HCT116 (cell line): ENCODE measurements around the gene DAPK1. TPM values are rescaled to one million over a fixed set of nuclear protein-coding genes. Genes with fewer than 3 reads are reported as not detected.

Source experiments
- ATAC-seq: fragments of 200-7000 bp; cut with Tn5 transposase; 2 replicates; pipeline ENCODE4 v1.9.1; 2020; ENCODE audit warnings: mild to moderate bottlenecking, moderate library complexity
- BruUV-seq: library from RNA; stranded (reverse); fragments of 400-500 nt; replicated peaks from 2 replicates; lab custom pipeline; 2021; lab: Mats Ljungman, UMichigan
- CTCF ChIA-PET: fragments of 300-600 bp; sonication (Branson Sonifier 250); formaldehyde crosslinking; loops from one replicate; lab custom pipeline; 2021; ENCODE audit warnings: antibody characterized with exemption; lab: Charles Lee
- POLR2A ChIA-PET: fragments of 300-600, 350-600 bp; sonication (Branson Sonifier 250); formaldehyde crosslinking; loops from one replicate; lab custom pipeline; 2021; ENCODE audit warnings: antibody characterized with exemption; lab: Charles Lee
- RAD21 ChIA-PET, 2 experiments: fragments of 300-600 bp; sonication (Branson Sonifier 250); formaldehyde crosslinking; loops; one replicate each; lab custom pipeline; 2023; ENCODE audit warnings: low total read pairs in 2 of 2; ENCODE audit not compliant: uncharacterized antibody in 2 of 2, unreplicated experiment in 2 of 2, low non-redundant PET in 1 of 2; lab: Charles Lee
- DNase-seq: peaks from one replicate; pipeline ENCODE4 v3.0.0-alpha.2; 2010; ENCODE audit warnings: low read depth, low spot score
- H2AFZ ChIP-seq: fragments of 200-600 bp; shearing (Covaris generic), sonication (generic); 2 replicates; pipeline ENCODE4 v1.6.1; 2017; ENCODE audit warnings: low read depth, mixed run types, mixed read lengths, antibody characterized with exemption, low read length; ENCODE audit not compliant: poor library complexity, severe bottlenecking
- H3K27ac ChIP-seq: 2 replicates; pipeline ENCODE4 v1.5.1; 2012; ENCODE audit warnings: low read depth, low read length
- H3K27me3 ChIP-seq: fragments of 200-600 bp; sonication (generic); 2 replicates; pipeline ENCODE4 v1.6.1; 2016; ENCODE audit warnings: mixed run types, low read length, mixed read lengths; ENCODE audit not compliant: insufficient read depth
- H3K36me3 ChIP-seq, 2 experiments: fragments of 200-500 bp in 1 of 2; fragments of 200-600 bp in 1 of 2; sonication (Bioruptor generic) in 1 of 2; sonication (generic) in 1 of 2; 2 replicates each; pipeline versions ENCODE4 v1.5.1 to v1.6.1; 2014 to 2016; ENCODE audit warnings: low read length in 2 of 2, inconsistent platforms in 1 of 2, mixed read lengths in 1 of 2, mixed run types in 1 of 2; ENCODE audit not compliant: insufficient read depth in 2 of 2, control insufficient read depth in 1 of 2
- H3K4me1 ChIP-seq, 2 experiments: fragments of 200-600 bp in 1 of 2; sonication (generic) in 1 of 2; 2 replicates each; pipeline versions ENCODE4 v1.5.1 to v1.6.1; 2012 to 2017; ENCODE audit warnings: low read length in 2 of 2, inconsistent platforms in 1 of 2, mild to moderate bottlenecking in 1 of 2, mixed read lengths in 1 of 2, mixed run types in 1 of 2, moderate library complexity in 1 of 2; ENCODE audit not compliant: insufficient read depth in 2 of 2, control insufficient read depth in 1 of 2
- H3K4me2 ChIP-seq: fragments of 200-600 bp; sonication (generic); 2 replicates; pipeline ENCODE4 v1.6.1; 2017; ENCODE audit warnings: mixed run types, low read length, mixed read lengths
- H3K4me3 ChIP-seq, 2 experiments: fragments of 200-600 bp in 1 of 2; sonication (generic) in 1 of 2; replicated peaks in 1 of 2; 2 replicates each; pipeline ENCODE4 v1.5.1; 2011 to 2016; ENCODE audit warnings: low read length in 2 of 2, control low read depth in 1 of 2, low read depth in 1 of 2, mild to moderate bottlenecking in 1 of 2, mixed read lengths in 1 of 2, mixed run types in 1 of 2
- H3K79me2 ChIP-seq: fragments of 200-600 bp; sonication (generic); 2 replicates; pipeline ENCODE4 v1.6.1; 2017; ENCODE audit warnings: mild to moderate bottlenecking, mixed run types, low read length, moderate library complexity, mixed read lengths; ENCODE audit not compliant: insufficient read depth
- H3K9ac ChIP-seq: fragments of 200-600 bp; sonication (generic); 2 replicates; pipeline ENCODE4 v1.6.1; 2016; ENCODE audit warnings: low read length, mixed read lengths
- H3K9me2 ChIP-seq: fragments of 200-600 bp; sonication (generic), shearing (Covaris generic); 2 replicates; pipeline ENCODE4 v1.6.1; 2017; ENCODE audit warnings: mixed run types, mild to moderate bottlenecking, moderate library complexity; ENCODE audit not compliant: insufficient read depth
- H3K9me3 ChIP-seq, 2 experiments: fragments of 200-500 bp in 1 of 2; fragments of 200-600 bp in 1 of 2; sonication (Bioruptor generic) in 1 of 2; sonication (generic) in 1 of 2; 2 replicates each; pipeline ENCODE4 v1.6.1; 2014 to 2017; ENCODE audit warnings: low read length in 2 of 2, mixed read lengths in 2 of 2, inconsistent platforms in 1 of 2, low read depth in 1 of 2, mild to moderate bottlenecking in 1 of 2, mixed run types in 1 of 2, moderate library complexity in 1 of 2; ENCODE audit not compliant: control insufficient read depth in 1 of 2, insufficient read depth in 1 of 2
- H4K20me1 ChIP-seq: fragments of 200-600 bp; sonication (generic), shearing (Covaris generic); 2 replicates; pipeline ENCODE4 v1.6.1; 2017; ENCODE audit warnings: mixed run types, mild to moderate bottlenecking, moderate library complexity; ENCODE audit not compliant: insufficient read depth
- ATF3 ChIP-seq: IDR thresholded peaks from 2 replicates; pipeline ENCODE4 v1.6.1; 2012
- CBX3 ChIP-seq: IDR thresholded peaks from 2 replicates; pipeline ENCODE4 v1.6.1; 2012; ENCODE audit warnings: low read depth
- CEBPB ChIP-seq: IDR thresholded peaks from 2 replicates; pipeline ENCODE4 v1.6.1; 2012; ENCODE audit warnings: low read depth
- CTCF ChIP-seq, 3 experiments: fragments of 200-600 bp in 1 of 3; sonication (generic) in 1 of 3; IDR thresholded peaks in 2 of 3; conservative IDR thresholded peaks in 1 of 3; 2 replicates each; pipeline ENCODE4 v1.5.1; 2012 to 2017; ENCODE audit warnings: low read depth in 2 of 3, low read length in 2 of 3, antibody characterized with exemption in 1 of 3, borderline replicate concordance in 1 of 3, control low read depth in 1 of 3, mild to moderate bottlenecking in 1 of 3, mixed read lengths in 1 of 3, mixed run types in 1 of 3, moderate library complexity in 1 of 3; ENCODE audit not compliant: insufficient read depth in 1 of 3
- ELF1 ChIP-seq: IDR thresholded peaks from 2 replicates; pipeline ENCODE4 v1.6.1; 2012; ENCODE audit warnings: low read depth, borderline replicate concordance
- EZH2 ChIP-seq: fragments of 200-600 bp; sonication (generic); IDR thresholded peaks from 2 replicates; pipeline ENCODE4 v1.6.1; 2017; ENCODE audit warnings: antibody characterized with exemption, mixed run types
- EZH2phosphoT487 ChIP-seq: fragments of 200-600 bp; IDR thresholded peaks from 2 replicates; pipeline ENCODE4 v1.6.1; 2018; ENCODE audit warnings: antibody characterized with exemption, borderline replicate concordance
- FOSL1 ChIP-seq: IDR thresholded peaks from 2 replicates; pipeline ENCODE4 v1.6.1; 2012; ENCODE audit warnings: low read depth
- JUND ChIP-seq: IDR thresholded peaks from 2 replicates; pipeline ENCODE4 v1.6.1; 2012
- POLR2A ChIP-seq: IDR thresholded peaks from 2 replicates; pipeline ENCODE4 v1.7.0; 2011; ENCODE audit warnings: borderline replicate concordance; ENCODE audit not compliant: insufficient read depth, insufficient read length; ENCODE audit errors: extremely low read depth
- RAD21 ChIP-seq: IDR thresholded peaks from 2 replicates; pipeline ENCODE4 v1.6.1; 2012; ENCODE audit warnings: low read depth, mild to moderate bottlenecking
- REST ChIP-seq: IDR thresholded peaks from 2 replicates; pipeline ENCODE4 v1.6.1; 2012; ENCODE audit warnings: low read depth
- SIN3A ChIP-seq: IDR thresholded peaks from 2 replicates; pipeline ENCODE4 v1.6.1; 2012; ENCODE audit warnings: low read depth
- SP1 ChIP-seq: IDR thresholded peaks from 2 replicates; pipeline ENCODE4 v1.6.1; 2012; ENCODE audit warnings: low read depth
- SRF ChIP-seq: IDR thresholded peaks from 2 replicates; pipeline ENCODE4 v1.6.1; 2012; ENCODE audit warnings: low read depth
- YY1 ChIP-seq: IDR thresholded peaks from 2 replicates; pipeline ENCODE4 v1.6.1; 2011; ENCODE audit warnings: low read length, low read depth, moderate library complexity, mild to moderate bottlenecking; ENCODE audit not compliant: insufficient replicate concordance; ENCODE audit errors: extremely low read depth
- ZFX ChIP-seq: fragments of 450-650 bp; IDR thresholded peaks from 2 replicates; pipeline ENCODE4 v1.6.1; 2017
- ZNF274 ChIP-seq: fragments of 200-500 bp; sonication (Bioruptor generic); IDR thresholded peaks from 2 replicates; pipeline ENCODE4 v1.6.1; 2014; ENCODE audit warnings: mild to moderate bottlenecking, low read depth, low read length, inconsistent platforms
- intact Hi-C: fragments of 100-400 bp; cut with micrococcal nuclease; formaldehyde crosslinking; loops from 2 replicates; pipeline ENCODE4 v1.10.0; 2022
- total RNA-seq: library from RNA; stranded (reverse); gene quantifications from one replicate; pipeline ENCODE4 v1.2.1, GENCODE V29; 2021; ENCODE audit not compliant: unreplicated experiment

DAPK1 gene
- total RNA-seq, 1 experiment from 2014 or later, result 5.6 TPM

GRCh38 chr9:87663556-87663955, 165.9 kb downstream of the DAPK1 start:
- POLR2A ChIA-PET, result no interaction called here
- no peak overlapping the region for H3K4me2 ChIP-seq
- no peak overlapping the region for H2AFZ ChIP-seq
- no peaks in the 10 kb centered on the region for H3K4me1 ChIP-seq
- no peak overlapping the region for H3K4me3 ChIP-seq
- H3K9me2 ChIP-seq, result no peaks in the 10 kb centered on the region
- BruUV-seq, result no TSS peak
- no peaks in the 10 kb centered on the region for H3K79me2 ChIP-seq
- H4K20me1 ChIP-seq, result no peaks in the 10 kb centered on the region
- H3K9me3 ChIP-seq, result peaks cover 6% of the 10 kb centered on the region in 2 experiments; a peak in 3 of 4 replicates
- DNase-seq (no peak), ATAC-seq (no peak)
- H3K27ac ChIP-seq, result no peak overlapping the region
- H3K9ac ChIP-seq, result no peak overlapping the region
- H3K36me3 ChIP-seq, result no peaks in the 10 kb centered on the region
- TF ChIP-seq ZNF274, result no peak
- TF ChIP-seq CTCF (IDR thresholded peaks at IDR 0.05 in 2 of 3, conservative IDR thresholded peaks at IDR 0.05 in 1 of 3; ENCODE audit: borderline replicate concordance in 1 of 3, insufficient read depth in 1 of 3, low read depth in 2 of 3, low read length in 2 of 3), result no peak
- TF ChIP-seq ATF3, result no peak
- no peak for TF ChIP-seq POLR2A
- no peak for TF ChIP-seq REST
- TF ChIP-seq EZH2phosphoT487, result no peak
- TF ChIP-seq SP1, result no peak
- no peak for TF ChIP-seq SRF
- TF ChIP-seq ZFX, result no peak
- no peak for TF ChIP-seq CEBPB
- TF ChIP-seq SIN3A, result no peak
- TF ChIP-seq FOSL1, result no peak
- TF ChIP-seq EZH2, result no peak
- TF ChIP-seq JUND, result no peak
- TF ChIP-seq YY1, result no peak
- no peak for TF ChIP-seq CBX3
- TF ChIP-seq RAD21, result no peak
- TF ChIP-seq ELF1, result no peak
- TF ChIP-seq, all 23 proteins: peak for 0
- ChIA-PET RAD21 (interaction anchor here in 1 of 2 experiments (0.7 to 0.9 kb wide), 2 partner anchors 149 to 326 kb away, joined by 3 to 4 read pairs; no protein-coding TSS in a partner anchor), CTCF (interaction anchor here (0.6 to 2.7 kb wide), 7 partner anchors 13 to 1229 kb away, joined by 3 to 41 read pairs (median 4); no protein-coding TSS in a partner anchor)
- intact Hi-C loops, result loop anchor here (1.0 to 5.0 kb wide), 2 partner anchors 326 to 1231 kb away; no protein-coding TSS in a partner anchor
- no peaks in the 10 kb centered on the region for H3K27me3 ChIP-seq
